ENCODE measurements around the gene ADORA2A.

DNA sequence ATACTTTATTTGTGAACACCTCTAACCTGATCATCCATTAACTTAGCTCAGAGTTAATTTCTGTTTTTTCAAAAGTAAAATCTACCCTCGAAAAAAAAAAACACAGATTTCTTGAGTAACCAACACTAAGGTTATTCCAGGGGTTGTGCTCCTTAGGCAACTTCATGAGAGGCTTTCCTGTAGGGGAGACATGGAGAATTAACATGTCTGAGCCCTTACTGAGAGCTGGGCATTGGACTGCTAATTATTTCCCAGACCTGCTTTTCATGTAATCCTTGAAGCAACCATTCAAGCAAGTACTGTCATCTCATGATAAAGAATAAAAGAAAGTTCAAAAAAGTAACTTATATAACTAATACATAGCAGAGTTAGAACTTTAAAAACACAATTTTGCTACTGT is 54.2 kb downstream of the ADORA2A start:
- TF ChIP-seq, protein P1, sequence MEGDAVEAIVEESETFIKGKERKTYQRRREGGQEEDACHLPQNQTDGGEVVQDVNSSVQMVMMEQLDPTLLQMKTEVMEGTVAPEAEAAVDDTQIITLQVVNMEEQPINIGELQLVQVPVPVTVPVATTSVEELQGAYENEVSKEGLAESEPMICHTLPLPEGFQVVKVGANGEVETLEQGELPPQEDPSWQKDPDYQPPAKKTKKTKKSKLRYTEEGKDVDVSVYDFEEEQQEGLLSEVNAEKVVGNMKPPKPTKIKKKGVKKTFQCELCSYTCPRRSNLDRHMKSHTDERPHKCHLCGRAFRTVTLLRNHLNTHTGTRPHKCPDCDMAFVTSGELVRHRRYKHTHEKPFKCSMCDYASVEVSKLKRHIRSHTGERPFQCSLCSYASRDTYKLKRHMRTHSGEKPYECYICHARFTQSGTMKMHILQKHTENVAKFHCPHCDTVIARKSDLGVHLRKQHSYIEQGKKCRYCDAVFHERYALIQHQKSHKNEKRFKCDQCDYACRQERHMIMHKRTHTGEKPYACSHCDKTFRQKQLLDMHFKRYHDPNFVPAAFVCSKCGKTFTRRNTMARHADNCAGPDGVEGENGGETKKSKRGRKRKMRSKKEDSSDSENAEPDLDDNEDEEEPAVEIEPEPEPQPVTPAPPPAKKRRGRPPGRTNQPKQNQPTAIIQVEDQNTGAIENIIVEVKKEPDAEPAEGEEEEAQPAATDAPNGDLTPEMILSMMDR (IDR thresholded peaks at IDR 0.05; ENCODE audit: insufficient read depth, low read length, poor library complexity, severe bottlenecking): no peak
- no peak for TF ChIP-seq EZH2phosphoT487 (conservative IDR thresholded peaks at IDR 0.05; ENCODE audit: low read length)
